GM12864 (cell line): Measurements from ENCODE around the gene NCOA6.

Experiments used
- DNase-seq: peaks from one replicate; pipeline ENCODE4 v3.0.0-alpha.2; 2011; ENCODE audit warnings: low read depth
- H3K4me3 ChIP-seq: 2 replicates; pipeline ENCODE4 v1.5.1; 2011; ENCODE audit warnings: mild to moderate bottlenecking, low read depth, low read length, control low read depth
- CTCF ChIP-seq: IDR thresholded peaks from 2 replicates; pipeline ENCODE4 v1.5.1; 2011; ENCODE audit warnings: low read depth, mild to moderate bottlenecking, moderate library complexity, low read length, control low read depth, inconsistent platforms; ENCODE audit errors: missing control alignments

Gene NCOA6

GRCh38 chr20:34852298-34852697, 26.8 kb upstream of the NCOA6 start:
- no peak for DNase-seq
- TF ChIP-seq CTCF, result no peak
- no peak overlapping the region for H3K4me3 ChIP-seq

GRCh38 chr20:34850969-34851368, 25.5 kb upstream of the NCOA6 start:
- DNase-seq, result no peak
- no peak for TF ChIP-seq CTCF
- no peak overlapping the region for H3K4me3 ChIP-seq

GRCh38 chr20:34849778-34850177, 24.3 kb upstream of the NCOA6 start:
- H3K4me3 ChIP-seq, result no peak overlapping the region

GRCh38 chr20:34848597-34848996, 23.1 kb upstream of the NCOA6 start:
- no peak for TF ChIP-seq CTCF
- H3K4me3 ChIP-seq, result no peak overlapping the region
- no peak for DNase-seq

More at GRCh38 chr20:34849778-34850177, 24.3 kb upstream of the NCOA6 start:
- no peak for DNase-seq
- TF ChIP-seq CTCF, result no peak

GRCh38 chr20:34843421-34843820, 18.0 kb upstream of the NCOA6 start:
- no peak overlapping the region for H3K4me3 ChIP-seq
- no peak for DNase-seq
- no peak for TF ChIP-seq CTCF

GRCh38 chr20:34842143-34842542, 16.7 kb upstream of the NCOA6 start:
- no peak for TF ChIP-seq CTCF
- H3K4me3 ChIP-seq, result no peak overlapping the region
- no peak for DNase-seq

- no peak for TF ChIP-seq CTCF
- no peak for DNase-seq
- no peak overlapping the region for H3K4me3 ChIP-seq
Observed at GRCh38 chr20:34834459-34834893, 9.0 kb upstream of the NCOA6 start.
